Nephron progenitor cell (in vitro differentiated cells): ENCODE results near the gene SIGLEC6.

ENCODE experiments used
- DNase-seq: peaks from one replicate; pipeline ENCODE4 v3.0.0; 2021
- H3K27ac Mint-ChIP-seq: 2 replicates; pipeline ENCODE4 v1.8.0; 2021; ENCODE audit warnings: mild to moderate bottlenecking, moderate library complexity, mixed read lengths
- H3K27me3 Mint-ChIP-seq: 2 replicates; pipeline ENCODE4 v1.8.0; 2021; ENCODE audit warnings: mild to moderate bottlenecking, low read depth, mixed read lengths; ENCODE audit not compliant: poor library complexity
- H3K36me3 Mint-ChIP-seq: 2 replicates; pipeline ENCODE4 v1.8.0; 2021; ENCODE audit warnings: low read depth, mixed read lengths
- H3K4me1 Mint-ChIP-seq: 2 replicates; pipeline ENCODE4 v1.8.0; 2021; ENCODE audit warnings: mixed read lengths
- H3K4me3 Mint-ChIP-seq: 2 replicates; pipeline ENCODE4 v1.8.0; 2021; ENCODE audit warnings: mild to moderate bottlenecking, moderate library complexity, mixed read lengths
- H3K9me3 Mint-ChIP-seq: 2 replicates; pipeline ENCODE4 v1.8.0; 2021; ENCODE audit warnings: mild to moderate bottlenecking, moderate library complexity, mixed read lengths
- CTCF ChIP-seq: fragments of 200-600 bp; sonication (generic); IDR thresholded peaks from 2 replicates; pipeline ENCODE4 v1.5.0; 2021; ENCODE audit warnings: antibody characterized with exemption

SIGLEC6 gene

GRCh38 chr19:51497666-51498065, 33.8 kb downstream of the SIGLEC6 start:
- peaks cover 86% of the 10 kb centered on the region for H3K9me3 Mint-ChIP-seq
- H3K4me1 Mint-ChIP-seq, result no peaks in the 10 kb centered on the region
- no peak overlapping the region for H3K4me3 Mint-ChIP-seq
- H3K27me3 Mint-ChIP-seq, result peaks cover 7% of the 10 kb centered on the region
- no peak for DNase-seq
- H3K36me3 Mint-ChIP-seq, result no peaks in the 10 kb centered on the region
- no peak overlapping the region for H3K27ac Mint-ChIP-seq
- TF ChIP-seq CTCF, result no peak

- no peaks in the 10 kb centered on the region for H3K4me1 Mint-ChIP-seq
- no peak for TF ChIP-seq CTCF
- peaks cover 84% of the 10 kb centered on the region for H3K9me3 Mint-ChIP-seq
- DNase-seq, result no peak
- no peak overlapping the region for H3K4me3 Mint-ChIP-seq
- H3K27me3 Mint-ChIP-seq, result peaks cover 12% of the 10 kb centered on the region
- H3K36me3 Mint-ChIP-seq, result no peaks in the 10 kb centered on the region
- H3K27ac Mint-ChIP-seq, result no peak overlapping the region
Observed at GRCh38 chr19:51493776-51494175, 37.7 kb downstream of the SIGLEC6 start.

GRCh38 chr19:51491586-51491985, 39.9 kb downstream of the SIGLEC6 start:
- no peaks in the 10 kb centered on the region for H3K4me1 Mint-ChIP-seq
- no peak for DNase-seq
- no peak for TF ChIP-seq CTCF
- no peak overlapping the region for H3K4me3 Mint-ChIP-seq
- no peak overlapping the region for H3K27ac Mint-ChIP-seq
- H3K27me3 Mint-ChIP-seq, result peaks cover 12% of the 10 kb centered on the region
- H3K36me3 Mint-ChIP-seq, result no peaks in the 10 kb centered on the region
- H3K9me3 Mint-ChIP-seq, result peaks cover 73% of the 10 kb centered on the region

- Mint-ChIP-seq H3K27me3 (peaks cover 7% of the 10 kb centered on the region), H3K27ac (no peak overlapping the region), H3K9me3 (peaks cover 75% of the 10 kb centered on the region), H3K4me3 (no peak overlapping the region), H3K36me3 (no peaks in the 10 kb centered on the region), H3K4me1 (no peaks in the 10 kb centered on the region)
- no peak for DNase-seq
- TF ChIP-seq CTCF, result no peak
Observed at GRCh38 chr19:51490676-51491075, 40.8 kb downstream of the SIGLEC6 start.

- Mint-ChIP-seq H3K27me3 (peaks cover 6% of the 10 kb centered on the region), H3K9me3 (peaks cover 77% of the 10 kb centered on the region), H3K27ac (no peak overlapping the region), H3K4me3 (no peak overlapping the region), H3K36me3 (no peaks in the 10 kb centered on the region), H3K4me1 (no peaks in the 10 kb centered on the region)
- TF ChIP-seq CTCF, result no peak
- no peak for DNase-seq
Observed at GRCh38 chr19:51489113-51489512, 42.4 kb downstream of the SIGLEC6 start.

- peaks cover 6% of the 10 kb centered on the region for H3K27me3 Mint-ChIP-seq
- peaks cover 75% of the 10 kb centered on the region for H3K9me3 Mint-ChIP-seq
- no peak overlapping the region for H3K27ac Mint-ChIP-seq
- TF ChIP-seq CTCF, result no peak
- no peak for DNase-seq
- H3K36me3 Mint-ChIP-seq, result no peaks in the 10 kb centered on the region
- H3K4me1 Mint-ChIP-seq, result no peaks in the 10 kb centered on the region
- no peak overlapping the region for H3K4me3 Mint-ChIP-seq
Observed at GRCh38 chr19:51488491-51488890, 43.0 kb downstream of the SIGLEC6 start.
